Rectal smooth muscle tissue (tissue), 1 donor: ENCODE results near the gene LMCD1.

Source experiments
- H3K27ac ChIP-seq: one replicate; pipeline ENCODE4 v1.7.0; 2013; ENCODE audit warnings: low read depth, low read length, inconsistent platforms
- H3K27me3 ChIP-seq: one replicate; pipeline ENCODE4 v1.7.0; 2013; ENCODE audit warnings: low read length; ENCODE audit not compliant: control insufficient read depth, insufficient read depth
- H3K36me3 ChIP-seq: one replicate; pipeline ENCODE4 v1.7.0; 2013; ENCODE audit warnings: low read length; ENCODE audit not compliant: control insufficient read depth, insufficient read depth
- H3K4me1 ChIP-seq: one replicate; pipeline ENCODE4 v1.7.0; 2013; ENCODE audit warnings: low read length; ENCODE audit not compliant: control insufficient read depth, insufficient read depth
- H3K4me3 ChIP-seq: one replicate; pipeline ENCODE4 v1.7.0; 2013; ENCODE audit warnings: low read length
- H3K9ac ChIP-seq: one replicate; pipeline ENCODE4 v1.7.0; 2013; ENCODE audit warnings: low read length

Gene LMCD1

DNA sequence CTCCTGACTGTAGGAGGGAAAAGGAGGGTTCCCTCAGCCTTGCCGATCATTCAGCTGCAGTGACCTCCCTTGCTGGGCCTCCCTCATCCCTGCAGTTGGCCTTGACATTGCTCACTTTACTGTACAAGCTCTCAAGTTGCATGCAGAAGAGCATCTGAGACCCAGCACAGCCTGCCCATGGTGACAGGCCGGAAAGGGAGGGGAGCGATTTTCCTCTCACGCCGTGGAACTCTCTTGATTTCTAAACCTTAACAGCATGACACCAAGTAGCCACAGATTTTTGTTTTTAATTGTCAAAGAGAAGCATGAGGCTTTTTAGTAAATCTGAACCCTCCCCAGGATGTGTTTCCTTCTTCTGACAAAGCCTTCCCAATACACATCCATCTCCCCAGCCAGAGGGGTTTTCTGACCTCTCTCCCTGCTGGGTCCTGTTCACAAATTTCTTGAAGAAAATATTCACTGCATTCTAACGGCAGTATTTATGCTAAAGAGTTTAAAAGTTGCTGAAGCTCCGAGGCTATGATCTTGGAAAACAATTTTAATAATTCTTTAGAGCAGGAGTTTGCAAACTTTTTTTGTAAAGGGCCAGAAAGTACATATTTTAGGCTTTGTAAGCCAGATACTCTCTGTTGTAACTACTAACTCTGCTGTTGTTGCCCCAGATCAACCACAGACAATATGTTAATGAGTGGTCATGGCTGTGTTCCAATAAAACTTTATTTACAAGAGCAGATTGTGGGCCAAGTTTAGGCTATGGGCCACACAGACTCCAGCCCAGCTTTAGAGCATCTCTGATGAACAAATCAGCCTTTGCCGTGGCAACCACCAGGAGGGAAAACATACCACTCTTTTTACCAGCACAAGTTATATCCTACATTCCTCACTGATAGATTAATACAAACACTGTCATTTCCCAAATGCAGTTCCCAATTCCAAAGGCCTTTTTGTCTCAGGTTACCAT lies 34.8 kb downstream of the LMCD1 start:
- H3K36me3 ChIP-seq, result peaks cover 3% of the 10 kb centered on the region
- H3K27ac ChIP-seq, result no peak overlapping the region

DNA sequence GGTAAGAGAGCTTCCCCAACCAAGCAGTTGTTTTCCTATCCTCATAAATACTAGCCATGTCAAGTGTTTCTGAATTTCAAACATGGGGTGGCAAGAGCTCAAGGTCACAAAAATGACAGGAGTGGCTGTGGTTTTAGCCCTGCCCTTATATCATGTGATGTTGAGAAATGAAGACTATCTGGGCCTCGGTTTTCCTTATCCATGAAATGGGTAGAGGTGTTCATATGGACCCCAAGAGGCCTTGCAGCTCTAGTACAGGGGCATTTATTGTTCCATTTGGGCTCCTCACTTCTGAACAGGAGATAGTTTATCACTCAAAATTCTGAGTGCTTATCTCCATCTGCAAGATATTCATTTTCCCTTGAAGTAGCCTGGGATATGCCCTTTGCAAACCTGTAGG lies 35.8 kb downstream of the LMCD1 start:
- Histone ChIP-seq H3K9ac (no peak overlapping the region), H3K4me3 (no peak overlapping the region), H3K27ac (no peak overlapping the region), H3K27me3 (no peaks in the 10 kb centered on the region), H3K4me1 (no peaks in the 10 kb centered on the region), H3K36me3 (peaks cover 3% of the 10 kb centered on the region)

More for the DNA sequence above, 34.8 kb downstream of the LMCD1 start:
- no peak overlapping the region for H3K4me3 ChIP-seq
- H3K9ac ChIP-seq, result no peak overlapping the region
- no peaks in the 10 kb centered on the region for H3K4me1 ChIP-seq
- no peaks in the 10 kb centered on the region for H3K27me3 ChIP-seq

DNA sequence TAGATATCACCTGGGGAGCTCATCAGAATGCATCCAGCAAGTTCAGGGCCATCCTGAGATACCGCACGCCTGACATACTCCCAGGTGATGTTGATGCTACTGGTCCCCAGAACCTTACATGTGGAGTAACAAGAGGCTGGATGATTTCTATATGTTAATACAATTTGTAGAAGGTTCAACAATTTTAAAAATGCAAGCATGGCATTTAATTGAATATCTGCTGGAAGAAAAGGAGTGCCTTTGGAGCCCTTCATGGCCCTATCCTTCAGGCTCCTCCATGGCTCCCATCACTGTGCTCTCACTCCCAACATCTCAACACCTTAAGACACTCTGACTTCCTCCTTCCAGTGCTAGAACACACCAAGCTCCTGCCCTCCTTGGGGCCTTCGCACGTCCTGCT lies 36.6 kb downstream of the LMCD1 start:
- Histone ChIP-seq H3K27ac (no peak overlapping the region), H3K27me3 (no peaks in the 10 kb centered on the region), H3K4me1 (no peaks in the 10 kb centered on the region), H3K36me3 (peaks cover 3% of the 10 kb centered on the region), H3K9ac (no peak overlapping the region), H3K4me3 (no peak overlapping the region)

DNA sequence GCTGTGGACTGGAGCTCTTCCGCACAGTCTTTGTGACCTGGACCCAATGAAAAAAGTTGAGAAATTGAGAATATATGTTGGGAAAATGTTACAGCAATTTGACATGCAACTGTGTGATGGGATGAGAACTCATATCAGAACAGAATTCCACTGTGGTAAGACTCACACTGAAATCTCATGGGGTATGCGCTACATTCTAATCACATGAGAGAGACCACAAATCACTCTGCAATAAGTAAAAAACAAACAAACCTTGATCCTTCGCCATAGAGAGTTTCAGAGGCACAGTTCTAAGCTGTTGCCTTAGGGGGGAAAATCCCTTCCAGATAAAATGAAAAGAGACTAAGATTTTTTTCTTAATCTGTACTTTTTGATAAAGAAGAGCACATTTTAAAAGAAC lies 37.3 kb downstream of the LMCD1 start:
- H3K4me1 ChIP-seq, result no peaks in the 10 kb centered on the region
- H3K27ac ChIP-seq, result no peak overlapping the region
- H3K9ac ChIP-seq, result no peak overlapping the region
- H3K36me3 ChIP-seq, result peaks cover 3% of the 10 kb centered on the region
- no peak overlapping the region for H3K4me3 ChIP-seq
- no peaks in the 10 kb centered on the region for H3K27me3 ChIP-seq

DNA sequence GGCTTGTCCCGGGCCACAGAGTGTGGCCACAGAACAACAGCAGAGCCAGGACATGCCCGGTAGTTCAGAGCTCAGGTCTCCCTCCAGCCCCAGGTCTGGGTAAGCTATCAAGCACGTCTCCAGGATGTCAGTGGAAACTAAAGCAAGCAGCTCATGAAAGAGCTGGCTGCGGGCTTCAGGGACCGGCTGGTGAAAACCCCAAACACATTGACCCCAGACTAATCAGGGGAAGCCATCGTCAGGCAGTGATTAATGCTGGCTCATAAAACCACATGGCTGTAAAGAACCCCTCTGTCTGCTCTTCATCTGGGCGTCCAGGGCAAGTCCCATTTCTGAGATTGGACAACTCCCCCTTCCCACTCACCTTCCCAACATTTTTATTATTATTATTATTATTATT lies 37.8 kb downstream of the LMCD1 start:
- Histone ChIP-seq H3K4me1 (no peaks in the 10 kb centered on the region), H3K4me3 (no peak overlapping the region), H3K36me3 (peaks cover 3% of the 10 kb centered on the region), H3K27ac (no peak overlapping the region), H3K9ac (no peak overlapping the region), H3K27me3 (no peaks in the 10 kb centered on the region)

DNA sequence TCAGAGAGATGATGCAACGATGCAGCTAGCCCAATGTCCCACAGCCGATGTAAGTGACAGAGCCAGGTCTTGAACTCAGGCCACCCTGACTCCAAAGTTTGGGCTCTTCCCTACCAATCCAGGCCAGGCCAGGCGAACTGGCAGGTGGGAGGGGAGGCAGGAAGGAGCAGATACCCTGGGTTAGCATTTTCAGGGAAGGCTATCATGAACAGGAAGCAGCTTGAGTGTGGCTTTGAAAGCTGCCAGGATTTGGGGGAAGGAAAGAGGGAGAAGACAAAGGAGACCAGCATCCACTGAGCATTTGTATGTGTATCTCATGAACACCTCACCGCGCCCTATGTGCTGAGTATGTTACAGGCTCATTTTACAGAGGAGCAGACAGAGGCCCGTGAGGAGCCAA lies 38.8 kb downstream of the LMCD1 start:
- no peak overlapping the region for H3K4me3 ChIP-seq
- H3K4me1 ChIP-seq, result no peaks in the 10 kb centered on the region
- H3K27me3 ChIP-seq, result no peaks in the 10 kb centered on the region
- H3K27ac ChIP-seq, result no peak overlapping the region
- H3K9ac ChIP-seq, result no peak overlapping the region
- peaks cover 3% of the 10 kb centered on the region for H3K36me3 ChIP-seq

DNA sequence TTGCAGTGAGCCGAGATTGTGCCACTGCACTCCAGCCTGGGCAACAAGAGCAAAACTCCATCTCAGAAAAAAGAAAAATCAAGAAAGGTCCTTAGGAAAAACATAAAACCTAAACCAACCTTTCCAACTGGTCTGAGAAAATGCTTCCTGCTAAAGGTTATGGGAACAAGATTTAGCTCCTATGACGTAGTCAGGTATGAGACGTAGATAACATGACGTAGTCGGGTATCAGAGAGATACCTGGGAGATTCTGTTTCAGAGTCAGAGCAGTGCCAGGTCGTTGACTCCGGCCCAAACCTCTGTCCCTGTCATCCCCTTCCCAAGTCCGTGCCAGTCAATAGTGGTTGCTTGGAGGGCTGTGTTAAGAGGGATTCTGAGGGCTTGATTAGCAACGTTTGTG lies 39.9 kb downstream of the LMCD1 start:
- H3K4me3 ChIP-seq, result no peak overlapping the region
- no peaks in the 10 kb centered on the region for H3K27me3 ChIP-seq
- peaks cover 3% of the 10 kb centered on the region for H3K36me3 ChIP-seq
- H3K4me1 ChIP-seq, result no peaks in the 10 kb centered on the region
- H3K9ac ChIP-seq, result no peak overlapping the region
- H3K27ac ChIP-seq, result no peak overlapping the region

DNA sequence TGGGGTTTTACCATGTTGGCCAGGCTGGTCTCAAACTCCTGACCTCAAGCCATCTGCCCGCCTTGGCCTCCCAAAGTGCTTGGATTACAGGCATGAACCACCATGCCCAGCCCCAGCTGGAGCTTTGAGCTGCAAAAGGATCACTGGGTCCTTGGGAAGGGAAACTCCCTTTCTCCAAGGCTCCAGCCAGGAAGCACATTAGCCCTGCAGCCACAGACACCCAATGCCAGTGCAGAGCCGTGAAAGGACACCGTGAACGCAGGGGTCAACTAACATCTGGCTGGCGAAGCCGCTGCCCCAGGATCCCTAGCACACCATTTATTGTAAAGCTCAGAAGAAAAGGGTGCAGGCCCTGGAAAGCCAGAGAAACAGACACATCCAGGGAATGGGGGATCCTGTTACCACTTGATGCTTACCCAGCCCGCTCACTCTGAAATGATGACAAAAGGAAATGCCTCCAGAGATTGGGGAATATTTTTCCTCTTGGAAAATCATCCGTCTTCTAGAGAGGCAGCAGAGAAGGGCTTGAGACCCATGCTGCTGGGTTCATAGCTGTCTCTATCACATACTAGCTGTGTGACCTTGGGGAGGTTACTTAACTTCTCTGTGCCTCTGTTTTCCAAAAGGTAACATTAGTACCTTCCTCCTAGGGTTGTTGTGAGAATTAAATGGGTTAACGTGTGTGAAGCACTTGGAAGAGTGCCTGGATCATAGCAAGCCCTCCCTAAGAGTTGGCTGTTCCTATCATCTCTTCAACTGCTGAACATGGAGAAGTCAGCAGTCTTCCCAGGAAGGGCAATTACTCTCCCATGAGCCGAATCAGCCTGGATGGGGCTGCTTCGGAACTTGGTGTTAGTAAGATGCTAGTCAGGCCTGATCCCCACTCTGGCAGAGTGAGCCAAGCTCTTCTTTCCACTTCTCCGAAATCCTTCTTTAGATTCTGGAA lies 40.8 kb downstream of the LMCD1 start:
- H3K36me3 ChIP-seq, result no peaks in the 10 kb centered on the region
- H3K27me3 ChIP-seq, result no peaks in the 10 kb centered on the region
- H3K9ac ChIP-seq, result no peak overlapping the region
- H3K4me1 ChIP-seq, result no peaks in the 10 kb centered on the region
- H3K27ac ChIP-seq, result no peak overlapping the region
- H3K4me3 ChIP-seq, result no peak overlapping the region

DNA sequence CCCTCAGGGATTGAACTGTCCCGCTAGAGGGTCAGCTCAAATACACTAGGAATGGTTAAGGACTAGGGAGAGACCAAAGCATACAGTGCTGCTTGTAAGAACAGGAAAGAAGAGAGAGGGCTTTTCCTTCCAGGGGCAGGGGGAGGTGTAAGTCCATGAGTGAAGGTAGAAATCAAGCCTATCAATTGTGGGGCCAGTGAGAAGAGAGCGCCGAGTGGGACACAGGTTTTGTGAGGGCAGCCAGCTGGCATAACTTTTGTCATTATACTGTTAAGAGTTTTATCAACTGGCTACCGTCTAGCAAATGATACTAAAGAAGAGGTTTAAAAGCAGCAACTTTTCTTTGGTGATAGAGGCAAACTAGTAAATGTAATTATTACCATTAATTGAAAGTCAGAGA lies 45.0 kb downstream of the LMCD1 start:
- Histone ChIP-seq H3K9ac (no peak overlapping the region), H3K36me3 (no peaks in the 10 kb centered on the region), H3K27ac (no peak overlapping the region), H3K4me1 (no peaks in the 10 kb centered on the region), H3K27me3 (no peaks in the 10 kb centered on the region), H3K4me3 (no peak overlapping the region)

DNA sequence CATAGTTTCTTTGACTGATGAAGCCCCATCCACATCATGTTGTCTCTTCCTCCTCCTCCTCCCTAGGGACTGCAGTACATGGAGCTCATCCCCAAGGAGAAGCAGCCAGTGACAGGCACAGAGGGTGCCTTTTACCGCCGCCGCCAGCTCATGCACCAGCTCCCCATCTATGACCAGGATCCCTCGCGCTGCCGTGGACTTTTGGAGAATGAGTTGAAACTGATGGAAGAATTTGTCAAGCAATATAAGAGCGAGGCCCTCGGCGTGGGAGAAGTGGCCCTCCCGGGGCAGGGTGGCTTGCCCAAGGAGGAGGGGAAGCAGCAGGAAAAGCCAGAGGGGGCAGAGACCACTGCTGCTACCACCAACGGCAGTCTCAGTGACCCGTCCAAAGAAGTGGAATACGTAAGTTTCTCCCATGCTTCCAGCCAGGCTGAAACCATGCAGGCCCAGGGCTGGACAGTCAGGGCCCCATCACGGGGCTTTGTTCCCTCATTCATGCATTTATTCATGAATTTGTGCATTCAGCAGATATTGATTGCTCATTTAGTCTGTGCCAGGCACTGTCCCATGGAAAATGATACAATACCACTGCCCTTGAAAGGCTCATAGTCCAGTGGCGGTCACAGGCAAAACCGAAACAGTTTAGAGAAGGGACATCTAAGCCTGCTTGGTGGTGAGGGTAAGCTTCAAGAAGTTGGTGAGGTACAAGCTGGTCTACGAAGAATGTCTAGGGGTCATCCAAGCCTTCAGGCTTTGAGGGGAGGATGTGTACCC lies 47.1 kb downstream of the LMCD1 start:
- Histone ChIP-seq H3K4me3 (no peak overlapping the region), H3K9ac (no peak overlapping the region), H3K27ac (no peak overlapping the region), H3K36me3 (no peaks in the 10 kb centered on the region), H3K4me1 (no peaks in the 10 kb centered on the region), H3K27me3 (no peaks in the 10 kb centered on the region)

DNA sequence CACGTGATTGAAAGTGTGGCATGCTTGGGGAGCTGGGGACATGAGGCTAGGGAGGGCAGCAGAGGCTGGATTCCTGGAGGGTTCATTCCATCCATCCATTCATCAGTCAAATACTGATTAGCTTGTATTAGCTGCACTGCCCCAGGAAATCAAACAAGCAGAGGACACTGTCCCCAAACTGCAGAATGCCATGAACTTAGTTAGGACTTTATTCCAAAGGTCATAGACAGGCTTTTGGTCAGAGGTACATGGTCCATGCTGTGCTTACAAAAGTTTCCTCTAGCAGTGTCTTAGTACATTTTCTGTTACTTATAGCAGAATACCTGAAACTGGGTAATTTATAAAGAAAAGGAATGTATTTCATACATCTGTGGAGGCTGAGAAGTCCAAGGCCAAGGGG lies 47.7 kb downstream of the LMCD1 start:
- Histone ChIP-seq H3K4me3 (no peak overlapping the region), H3K9ac (no peak overlapping the region), H3K27me3 (no peaks in the 10 kb centered on the region), H3K4me1 (no peaks in the 10 kb centered on the region), H3K27ac (no peak overlapping the region), H3K36me3 (no peaks in the 10 kb centered on the region)

DNA sequence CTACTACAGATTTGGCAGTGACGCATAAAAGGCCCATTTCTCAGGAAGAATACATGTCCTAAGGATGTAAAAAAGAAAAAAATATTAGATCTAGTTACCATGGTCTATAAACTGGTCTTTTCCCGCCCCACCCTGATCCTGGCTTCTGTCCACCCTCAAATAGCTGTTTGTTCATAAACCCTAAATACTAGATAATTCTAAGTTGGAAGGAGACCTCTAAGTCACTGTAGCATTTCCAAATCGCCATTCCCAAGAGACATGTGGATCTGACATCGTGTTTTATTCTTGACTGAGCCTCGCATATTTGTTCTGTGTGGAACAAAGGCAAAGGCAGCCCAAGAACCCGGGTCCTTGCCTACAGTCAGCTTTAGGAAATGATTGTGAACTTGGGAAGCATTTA lies 49.0 kb downstream of the LMCD1 start:
- no peak overlapping the region for H3K27ac ChIP-seq
- H3K4me1 ChIP-seq, result no peaks in the 10 kb centered on the region
- H3K36me3 ChIP-seq, result no peaks in the 10 kb centered on the region
- no peaks in the 10 kb centered on the region for H3K27me3 ChIP-seq
- no peak overlapping the region for H3K9ac ChIP-seq
- H3K4me3 ChIP-seq, result no peak overlapping the region
